DMS53 (cell line): ENCODE measurements around the gene FXYD4.

Experiments
- DNase-seq: peaks from one replicate; lab custom pipeline; 2025; lab: John Stamatoyannopoulos, UW

FXYD4 gene

GRCh38 chr10:43396061-43396927 is 24.9 kb downstream of the FXYD4 start:
- peak; percentile 92 for DNase-seq

- peak; percentile 98 for DNase-seq
Observed at GRCh38 chr10:43396928-43397624, 25.6 kb downstream of the FXYD4 start.

- DNase-seq, result no peak
Observed at GRCh38 chr10:43398939-43399319, 27.5 kb downstream of the FXYD4 start.

- peak; percentile 38 for DNase-seq
Observed at GRCh38 chr10:43399320-43400310, 28.2 kb downstream of the FXYD4 start.

GRCh38 chr10:43401627-43402026 is 30.2 kb downstream of the FXYD4 start:
- no peak for DNase-seq

- no peak for DNase-seq
Observed at GRCh38 chr10:43402176-43402575, 30.7 kb downstream of the FXYD4 start.

GRCh38 chr10:43402880-43403452 is 31.5 kb downstream of the FXYD4 start:
- DNase-seq, result no peak

GRCh38 chr10:43403911-43404703 is 32.7 kb downstream of the FXYD4 start:
- DNase-seq, result peak; percentile 62

GRCh38 chr10:43404704-43405084 is 33.3 kb downstream of the FXYD4 start:
- no peak for DNase-seq

- DNase-seq, result peak; percentile 81
Observed at GRCh38 chr10:43407148-43407575, 35.7 kb downstream of the FXYD4 start.

- peak; percentile 97 for DNase-seq
Observed at GRCh38 chr10:43407576-43408330, 36.3 kb downstream of the FXYD4 start.

- DNase-seq, result no peak
Observed at GRCh38 chr10:43408331-43408709, 36.9 kb downstream of the FXYD4 start.

GRCh38 chr10:43408710-43409384 is 37.4 kb downstream of the FXYD4 start, which contains the start of gene HNRNPF:
TSS of gene HNRNPF (minus strand) at chr10:43409186. CDS start at chr10:43387884, 21,302 bp downstream.
- peak; percentile 98 for DNase-seq

GRCh38 chr10:43409385-43410109 is 38.1 kb downstream of the FXYD4 start:
- peak; percentile 83 for DNase-seq

GRCh38 chr10:43410345-43410744 is 38.9 kb downstream of the FXYD4 start:
- DNase-seq, result no peak

- DNase-seq, result no peak
Observed at GRCh38 chr10:43411536-43411935, 40.1 kb downstream of the FXYD4 start.

GRCh38 chr10:43415544-43415943 is 44.1 kb downstream of the FXYD4 start:
- DNase-seq, result no peak

GRCh38 chr10:43417950-43418768 is 46.7 kb downstream of the FXYD4 start:
- no peak for DNase-seq
